Measurements from ENCODE around the gene ARHGAP45.

DNA sequence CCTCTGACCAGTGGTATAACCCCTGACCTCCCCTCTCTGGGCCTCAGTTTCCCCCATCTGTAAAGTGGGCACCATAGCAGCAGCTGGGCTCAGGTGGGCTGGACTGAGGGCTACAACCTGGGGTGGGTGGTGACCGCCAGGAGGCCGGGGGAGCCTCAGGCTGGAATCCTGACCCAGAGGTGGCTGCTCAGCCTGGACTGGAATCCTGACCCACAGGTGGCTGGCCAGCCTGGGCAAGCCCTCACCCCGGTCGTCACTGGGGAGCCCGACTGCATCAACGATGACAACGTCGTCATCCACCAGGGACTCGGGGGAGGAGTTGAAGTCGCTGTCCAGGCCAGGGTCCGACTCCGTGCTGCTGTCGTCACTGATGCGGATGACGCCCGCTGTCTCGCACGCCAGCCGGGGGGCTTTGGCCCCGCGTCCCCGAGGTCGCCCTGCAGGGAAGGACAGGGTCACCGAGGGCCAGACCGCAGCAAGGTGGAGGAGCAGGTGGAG is 47.1 kb downstream of the ARHGAP45 start:
- TF ChIP-seq CTCF (IDR thresholded peaks at IDR 0.05) (no peak), POLR2A (IDR thresholded peaks at IDR 0.05) (no peak)

Measured in body of pancreas (tissue), 4 donors.